AG09309 (cell line): ENCODE results near the gene LYRM4.
"Not testable (repeated sequence)": the region's sequence is repeated elsewhere in the genome, so short reads cannot be mapped to it uniquely, and the experiment has no call there.

Experiments used
- DNase-seq: peaks from one replicate; pipeline ENCODE4 v3.0.0-alpha.2; 2010; ENCODE audit warnings: low read depth
- H3K4me3 ChIP-seq: 2 replicates; pipeline ENCODE4 v1.5.1; 2011; ENCODE audit warnings: mild to moderate bottlenecking, low read depth, low read length, moderate library complexity; ENCODE audit not compliant: control insufficient read depth
- CTCF ChIP-seq: IDR thresholded peaks from 2 replicates; pipeline ENCODE4 v1.5.1; 2011; ENCODE audit warnings: mild to moderate bottlenecking, low read depth, low read length, inconsistent platforms; ENCODE audit not compliant: insufficient read depth, control insufficient read depth; ENCODE audit errors: missing control alignments

The LYRM4 gene

DNA sequence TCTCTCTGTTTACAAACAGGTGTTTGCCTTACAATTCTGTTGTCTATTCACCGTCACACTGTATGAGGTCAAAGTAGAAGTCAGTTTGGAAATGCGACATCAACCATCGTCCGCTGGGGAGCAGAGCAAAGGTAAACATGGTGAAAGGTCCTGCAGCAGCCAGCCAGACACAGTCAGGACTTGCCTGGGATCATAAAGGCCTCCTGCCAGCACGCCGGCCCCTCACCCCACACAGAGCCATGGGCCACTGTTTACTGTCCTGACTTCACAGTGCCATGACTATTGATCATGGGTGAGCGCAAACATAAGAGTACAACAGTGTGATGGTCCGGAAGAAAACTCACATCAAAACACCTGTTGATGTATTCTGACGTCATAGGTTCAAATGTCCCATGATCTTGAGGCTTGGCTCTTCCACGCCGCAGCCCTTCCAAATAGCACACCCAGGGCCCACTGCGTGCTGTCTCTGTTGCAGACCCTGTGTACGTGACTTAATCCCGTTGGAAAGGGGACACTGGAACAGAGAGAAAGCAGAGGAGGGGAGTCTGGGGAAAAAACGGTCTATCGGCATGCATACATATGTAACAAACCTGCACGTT, 192.5 kb downstream of the LYRM4 start:
- no peak overlapping the region for H3K4me3 ChIP-seq
- no peak for TF ChIP-seq CTCF
- DNase-seq: no peak

DNA sequence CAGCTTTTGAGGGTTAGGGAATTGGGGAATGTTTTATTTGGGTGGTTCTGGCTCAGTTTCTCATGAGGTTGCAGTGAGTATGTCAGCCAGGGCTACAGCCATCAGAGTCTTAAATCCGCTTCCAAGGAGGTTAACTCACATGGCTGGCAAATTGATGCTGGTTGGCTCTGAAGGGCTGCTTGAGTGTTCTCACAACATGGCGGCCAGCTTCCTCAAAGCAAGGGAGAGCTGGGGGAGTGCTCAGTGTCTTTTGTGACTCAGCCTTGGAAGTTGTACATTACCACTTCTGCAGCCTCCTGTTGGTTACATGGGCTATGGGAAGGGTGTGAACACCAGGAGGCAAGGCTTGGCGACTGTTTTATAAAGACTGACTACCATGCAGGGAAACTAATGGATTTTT, 193.4 kb downstream of the LYRM4 start:
- TF ChIP-seq CTCF: no peak
- DNase-seq: no peak
- no peak overlapping the region for H3K4me3 ChIP-seq

DNA sequence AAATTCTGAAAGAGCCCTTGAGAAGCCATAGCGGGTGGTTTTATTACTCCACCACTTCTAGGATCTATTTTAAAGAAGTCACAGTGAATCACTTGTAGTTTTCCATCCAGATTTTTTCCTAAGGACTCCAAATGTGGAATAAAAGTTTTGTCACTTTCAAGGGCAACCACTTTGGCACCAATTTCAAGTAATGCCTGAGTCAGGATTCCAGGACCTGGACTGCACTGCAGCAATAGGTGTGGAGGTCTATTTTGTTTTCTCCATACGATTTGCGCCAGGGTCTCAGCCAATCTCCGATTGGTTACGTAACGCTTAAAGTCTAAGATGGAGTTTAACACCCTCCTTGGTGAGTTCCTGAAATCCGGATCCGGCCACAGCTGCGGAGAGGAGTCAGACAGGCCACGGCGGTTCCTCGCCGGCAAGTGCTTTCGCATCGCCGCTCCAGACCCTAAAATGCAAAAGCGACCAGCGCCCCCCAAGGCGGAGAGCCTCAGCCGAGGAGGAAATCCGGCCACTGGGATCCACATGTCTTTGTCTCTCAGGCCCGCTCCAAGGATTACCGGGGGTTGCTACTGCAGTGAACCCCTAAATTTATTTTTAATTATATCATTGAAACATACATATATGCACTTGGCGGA, 194.2 kb downstream of the LYRM4 start:
- no peak for TF ChIP-seq CTCF
- no peak for DNase-seq
- no peak overlapping the region for H3K4me3 ChIP-seq

DNA sequence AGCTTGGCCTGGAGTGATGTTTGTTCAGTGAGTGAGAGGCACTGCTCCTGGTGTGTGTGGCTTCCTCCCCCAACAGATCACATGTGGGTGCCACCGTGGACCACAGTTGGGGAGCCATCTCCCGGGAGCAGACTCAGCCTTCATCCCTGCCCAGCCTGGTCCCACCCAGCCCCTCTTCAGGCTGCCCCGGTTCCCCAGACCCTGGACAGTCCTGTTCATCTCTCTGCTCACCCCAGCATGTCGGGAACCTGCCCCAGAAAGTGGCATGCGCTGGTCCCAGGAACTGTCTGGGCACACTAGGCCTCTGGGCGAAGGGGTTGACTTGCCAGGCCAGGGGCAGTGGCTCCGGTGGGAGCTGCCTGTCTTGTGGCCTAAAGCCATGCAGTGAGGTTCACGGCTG, 197.1 kb downstream of the LYRM4 start:
- TF ChIP-seq CTCF: no peak
- H3K4me3 ChIP-seq: no peak overlapping the region
- DNase-seq: no peak

DNA sequence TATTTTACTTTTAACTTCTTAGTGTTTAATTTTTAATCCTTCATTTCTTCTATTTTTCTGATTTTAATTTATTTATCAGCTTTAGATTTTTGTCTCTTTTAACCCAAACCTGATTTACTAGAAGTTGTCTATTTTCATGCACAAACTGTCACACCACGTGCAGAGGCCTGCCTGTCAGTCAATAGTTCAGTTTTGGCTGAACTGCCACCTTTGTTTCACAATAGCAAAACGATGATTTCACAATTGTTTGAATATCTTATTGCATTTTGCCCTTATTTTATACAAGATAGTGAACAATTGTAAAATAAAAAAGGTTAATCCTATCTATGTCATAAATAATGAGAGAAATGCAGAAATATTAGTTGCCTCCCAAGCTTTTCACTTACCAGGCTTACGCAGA, 199.6 kb downstream of the LYRM4 start:
- DNase-seq: no peak
- H3K4me3 ChIP-seq: no peak overlapping the region
- TF ChIP-seq CTCF: no peak

GRCh38 chr6:5060439-5060838, 200.3 kb downstream of the LYRM4 start:
- DNase-seq, H3K4me3 ChIP-seq: not testable (repeated sequence)

GRCh38 chr6:5059036-5059896, 201.5 kb downstream of the LYRM4 start:
- DNase-seq: no peak
- TF ChIP-seq CTCF: no peak
- no peak overlapping the region for H3K4me3 ChIP-seq
